ENCODE measurements around the gene FRMD4A.

DNA sequence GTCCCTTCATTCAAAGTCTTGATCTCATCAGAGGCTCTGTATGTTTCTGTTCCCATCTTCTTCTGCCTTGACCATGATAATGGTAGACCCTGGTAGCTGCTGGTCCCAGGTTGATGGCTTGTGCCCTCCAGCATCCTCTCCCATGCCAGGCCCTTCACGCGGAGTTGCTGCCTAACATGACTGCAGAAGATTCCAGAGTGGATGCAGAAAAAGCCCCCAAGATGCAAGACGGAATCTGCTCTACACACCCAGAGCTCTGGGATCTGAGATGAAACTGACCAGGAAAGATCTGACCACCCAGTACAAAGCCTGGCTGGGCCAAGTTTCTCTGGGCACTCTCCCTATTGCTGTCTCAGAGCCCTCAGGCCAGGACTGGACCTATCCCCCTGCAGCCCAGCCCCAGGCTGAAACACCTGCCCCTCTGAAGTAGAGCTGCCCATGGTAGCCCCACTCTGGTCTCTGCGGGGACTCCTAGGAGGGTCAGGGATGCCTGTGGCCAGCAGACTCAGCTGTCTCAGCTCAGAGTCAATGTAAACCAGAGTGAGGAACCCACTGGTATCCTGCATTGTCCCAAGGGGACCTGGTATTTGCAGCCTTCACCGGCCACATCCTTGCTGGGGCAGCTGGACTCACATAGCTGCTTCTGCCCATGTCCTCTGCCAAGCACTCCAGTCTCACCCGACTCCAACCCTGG lies 9.5 kb upstream of the FRMD4A start:
- TF ChIP-seq POLR2A (IDR thresholded peaks at IDR 0.05): no peak
- TF ChIP-seq, protein P1, sequence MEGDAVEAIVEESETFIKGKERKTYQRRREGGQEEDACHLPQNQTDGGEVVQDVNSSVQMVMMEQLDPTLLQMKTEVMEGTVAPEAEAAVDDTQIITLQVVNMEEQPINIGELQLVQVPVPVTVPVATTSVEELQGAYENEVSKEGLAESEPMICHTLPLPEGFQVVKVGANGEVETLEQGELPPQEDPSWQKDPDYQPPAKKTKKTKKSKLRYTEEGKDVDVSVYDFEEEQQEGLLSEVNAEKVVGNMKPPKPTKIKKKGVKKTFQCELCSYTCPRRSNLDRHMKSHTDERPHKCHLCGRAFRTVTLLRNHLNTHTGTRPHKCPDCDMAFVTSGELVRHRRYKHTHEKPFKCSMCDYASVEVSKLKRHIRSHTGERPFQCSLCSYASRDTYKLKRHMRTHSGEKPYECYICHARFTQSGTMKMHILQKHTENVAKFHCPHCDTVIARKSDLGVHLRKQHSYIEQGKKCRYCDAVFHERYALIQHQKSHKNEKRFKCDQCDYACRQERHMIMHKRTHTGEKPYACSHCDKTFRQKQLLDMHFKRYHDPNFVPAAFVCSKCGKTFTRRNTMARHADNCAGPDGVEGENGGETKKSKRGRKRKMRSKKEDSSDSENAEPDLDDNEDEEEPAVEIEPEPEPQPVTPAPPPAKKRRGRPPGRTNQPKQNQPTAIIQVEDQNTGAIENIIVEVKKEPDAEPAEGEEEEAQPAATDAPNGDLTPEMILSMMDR (IDR thresholded peaks at IDR 0.05): no peak
- TF ChIP-seq EP300 (IDR thresholded peaks at IDR 0.05; ENCODE audit: low read depth): no peak
